SK-N-SH treated with all-trans-retinoic acid at 6 μM for 48 hours (cell line): ENCODE measurements around the gene SPATA20.

Source experiments
- ATAC-seq: fragments of 200-7000 bp; cut with Tn5 transposase; 3 replicates; pipeline ENCODE4 v1.9.1; 2020; ENCODE audit warnings: mild to moderate bottlenecking, moderate library complexity
- ARNTL ChIP-seq: fragments of 450-650 bp; formaldehyde crosslinking; IDR thresholded peaks from 2 replicates; pipeline ENCODE4 v1.5.0; 2020; ENCODE audit warnings: low read depth, mild to moderate bottlenecking, moderate library complexity, borderline replicate concordance
- BACH2 ChIP-seq: fragments of 250-450 bp; sonication (Bioruptor Pico); IDR thresholded peaks from 2 replicates; pipeline ENCODE4 v1.9.0; 2021; ENCODE audit warnings: mild to moderate bottlenecking, borderline replicate concordance
- CSDC2 ChIP-seq: fragments of 250-450 bp; sonication (Bioruptor Pico); IDR thresholded peaks from 2 replicates; pipeline ENCODE4 v1.5.0; 2020; ENCODE audit warnings: mild to moderate bottlenecking, moderate library complexity
- ESRRG ChIP-seq: fragments of 250-450 bp; sonication (Bioruptor Pico); IDR thresholded peaks from 2 replicates; pipeline ENCODE4 v1.6.1; 2021; ENCODE audit warnings: mild to moderate bottlenecking
- GLIS3 ChIP-seq: fragments of 250-450 bp; sonication (Bioruptor Pico); IDR thresholded peaks from 2 replicates; pipeline ENCODE4 v1.5.0; 2020; ENCODE audit warnings: mild to moderate bottlenecking, moderate library complexity
- ISL1 ChIP-seq: fragments of 250-450 bp; sonication (Bioruptor Pico); IDR thresholded peaks from 2 replicates; pipeline ENCODE4 v2.1.2; 2022; ENCODE audit warnings: mild to moderate bottlenecking, moderate library complexity
- OSR1 ChIP-seq: fragments of 250-450 bp; sonication (Bioruptor Pico); IDR thresholded peaks from 2 replicates; pipeline ENCODE4 v1.8.0; 2022; ENCODE audit warnings: moderate library complexity, mild to moderate bottlenecking, inconsistent platforms
- PPARA ChIP-seq: fragments of 250-450 bp; sonication (Bioruptor Pico); IDR thresholded peaks from 2 replicates; pipeline ENCODE4 v1.5.0; 2020; ENCODE audit warnings: mild to moderate bottlenecking, borderline replicate concordance
- RARB ChIP-seq: fragments of 250-450 bp; sonication (Bioruptor Pico); IDR thresholded peaks from 2 replicates; pipeline ENCODE4 v1.8.0; 2021; ENCODE audit warnings: mild to moderate bottlenecking, moderate library complexity
- SNAI2 ChIP-seq: fragments of 250-450 bp; sonication (Bioruptor Pico); IDR thresholded peaks from 2 replicates; pipeline ENCODE4 v1.5.0; 2020; ENCODE audit warnings: mild to moderate bottlenecking, moderate library complexity
- TCF4 ChIP-seq: fragments of 250-450 bp; sonication (Bioruptor Pico); IDR thresholded peaks from 2 replicates; pipeline ENCODE4 v1.8.0; 2021; ENCODE audit warnings: mild to moderate bottlenecking, moderate library complexity, borderline replicate concordance
- TOX ChIP-seq: fragments of 250-450 bp; sonication (Bioruptor Pico); IDR thresholded peaks from 2 replicates; pipeline ENCODE4 v1.8.0; 2021; ENCODE audit warnings: mild to moderate bottlenecking, moderate library complexity, borderline replicate concordance
- ZC3H10 ChIP-seq: fragments of 250-450 bp; sonication (Bioruptor Pico); IDR thresholded peaks from 2 replicates; pipeline ENCODE4 v1.5.1; 2021; ENCODE audit warnings: mild to moderate bottlenecking, moderate library complexity
- ZFP3 ChIP-seq: fragments of 250-450 bp; sonication (Bioruptor Pico); IDR thresholded peaks from 2 replicates; pipeline ENCODE4 v1.5.0; 2020; ENCODE audit warnings: mild to moderate bottlenecking, moderate library complexity
- ZFP30 ChIP-seq: fragments of 450-650 bp; formaldehyde crosslinking; IDR thresholded peaks from 2 replicates; pipeline ENCODE4 v1.5.0; 2022; ENCODE audit warnings: mild to moderate bottlenecking, moderate library complexity
- ZNF565 ChIP-seq: fragments of 450-650 bp; formaldehyde crosslinking; conservative IDR thresholded peaks from 2 replicates; pipeline ENCODE4 v1.5.0; 2020; ENCODE audit warnings: low read depth, mild to moderate bottlenecking, moderate library complexity
- ZNF70 ChIP-seq: fragments of 450-650 bp; formaldehyde crosslinking; IDR thresholded peaks from 2 replicates; pipeline ENCODE4 v1.5.0; 2020; ENCODE audit warnings: mild to moderate bottlenecking, moderate library complexity
- ZNF8 ChIP-seq: fragments of 450-650 bp; formaldehyde crosslinking; IDR thresholded peaks from 2 replicates; pipeline ENCODE4 v1.5.0; 2020; ENCODE audit warnings: mild to moderate bottlenecking, moderate library complexity
- TF ChIP-seq, protein P1 (sequence below): fragments of 250-450 bp; sonication (Bioruptor Pico); IDR thresholded peaks from 2 replicates; pipeline ENCODE4 v1.8.0; 2021; ENCODE audit warnings: low read depth, mild to moderate bottlenecking, moderate library complexity, borderline replicate concordance
- TF ChIP-seq, protein P2 (sequence below): fragments of 250-450 bp; sonication (Bioruptor Pico); IDR thresholded peaks from 2 replicates; pipeline ENCODE4 v1.5.1; 2020; ENCODE audit warnings: low read depth, mild to moderate bottlenecking, moderate library complexity
- TF ChIP-seq, protein P3 (sequence below): fragments of 250-450 bp; sonication (Bioruptor Pico); IDR thresholded peaks from 2 replicates; pipeline ENCODE4 v1.8.0; 2020; ENCODE audit warnings: mild to moderate bottlenecking, moderate library complexity, borderline replicate concordance
- TF ChIP-seq, protein P4 (sequence below): fragments of 250-450 bp; sonication (Bioruptor Pico); IDR thresholded peaks from 2 replicates; pipeline ENCODE4 v1.5.1; 2021; ENCODE audit warnings: mild to moderate bottlenecking, moderate library complexity
- TF ChIP-seq, protein P5 (sequence below): fragments of 250-450 bp; sonication (Bioruptor Pico); IDR thresholded peaks from 2 replicates; pipeline ENCODE4 v1.5.0; 2020; ENCODE audit warnings: mild to moderate bottlenecking, moderate library complexity

SPATA20 gene

DNA sequence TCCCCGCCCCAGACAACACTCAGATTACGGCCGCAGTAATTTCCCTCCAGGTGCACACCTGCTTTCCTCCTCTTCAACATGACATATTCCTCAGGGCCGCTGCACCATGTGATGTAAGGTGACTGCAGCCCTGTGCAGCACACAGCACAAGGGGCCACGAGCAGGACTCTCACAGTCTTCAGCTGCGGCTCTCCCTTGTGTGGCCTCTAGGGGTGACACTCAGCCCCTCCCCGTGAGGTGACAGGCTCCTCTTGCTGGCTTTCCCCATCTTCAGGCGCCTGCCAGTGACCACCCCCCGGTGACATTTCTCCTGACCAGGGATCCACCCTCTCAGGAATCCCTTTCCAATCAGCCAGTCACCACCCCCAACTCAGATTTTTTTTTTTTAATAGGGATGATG, 56.4 kb downstream of the SPATA20 start:
- peak; percentile 34 for ATAC-seq
- TF ChIP-seq ZNF8 (CRISPR knock-in tag) = no peak
- no peak for TF ChIP-seq ESRRG (CRISPR knock-in tag)
- no peak for TF ChIP-seq GLIS3 (CRISPR knock-in tag)
- TF ChIP-seq PPARA (CRISPR knock-in tag) = no peak
- TF ChIP-seq, protein P1, sequence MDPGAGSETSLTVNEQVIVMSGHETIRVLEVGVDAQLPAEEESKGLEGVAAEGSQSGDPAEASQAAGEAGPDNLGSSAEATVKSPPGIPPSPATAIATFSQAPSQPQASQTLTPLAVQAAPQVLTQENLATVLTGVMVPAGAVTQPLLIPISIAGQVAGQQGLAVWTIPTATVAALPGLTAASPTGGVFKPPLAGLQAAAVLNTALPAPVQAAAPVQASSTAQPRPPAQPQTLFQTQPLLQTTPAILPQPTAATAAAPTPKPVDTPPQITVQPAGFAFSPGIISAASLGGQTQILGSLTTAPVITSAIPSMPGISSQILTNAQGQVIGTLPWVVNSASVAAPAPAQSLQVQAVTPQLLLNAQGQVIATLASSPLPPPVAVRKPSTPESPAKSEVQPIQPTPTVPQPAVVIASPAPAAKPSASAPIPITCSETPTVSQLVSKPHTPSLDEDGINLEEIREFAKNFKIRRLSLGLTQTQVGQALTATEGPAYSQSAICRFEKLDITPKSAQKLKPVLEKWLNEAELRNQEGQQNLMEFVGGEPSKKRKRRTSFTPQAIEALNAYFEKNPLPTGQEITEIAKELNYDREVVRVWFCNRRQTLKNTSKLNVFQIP (CRISPR knock-in tag) = no peak
- TF ChIP-seq ZFP30 (CRISPR knock-in tag) = no peak
- no peak for TF ChIP-seq ISL1 (CRISPR knock-in tag)
- TF ChIP-seq BACH2 (CRISPR knock-in tag) = no peak
- TF ChIP-seq, protein P2, sequence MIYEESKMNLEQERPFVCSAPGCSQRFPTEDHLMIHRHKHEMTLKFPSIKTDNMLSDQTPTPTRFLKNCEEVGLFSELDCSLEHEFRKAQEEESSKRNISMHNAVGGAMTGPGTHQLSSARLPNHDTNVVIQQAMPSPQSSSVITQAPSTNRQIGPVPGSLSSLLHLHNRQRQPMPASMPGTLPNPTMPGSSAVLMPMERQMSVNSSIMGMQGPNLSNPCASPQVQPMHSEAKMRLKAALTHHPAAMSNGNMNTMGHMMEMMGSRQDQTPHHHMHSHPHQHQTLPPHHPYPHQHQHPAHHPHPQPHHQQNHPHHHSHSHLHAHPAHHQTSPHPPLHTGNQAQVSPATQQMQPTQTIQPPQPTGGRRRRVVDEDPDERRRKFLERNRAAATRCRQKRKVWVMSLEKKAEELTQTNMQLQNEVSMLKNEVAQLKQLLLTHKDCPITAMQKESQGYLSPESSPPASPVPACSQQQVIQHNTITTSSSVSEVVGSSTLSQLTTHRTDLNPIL (CRISPR knock-in tag) = no peak
- TF ChIP-seq, protein P3, sequence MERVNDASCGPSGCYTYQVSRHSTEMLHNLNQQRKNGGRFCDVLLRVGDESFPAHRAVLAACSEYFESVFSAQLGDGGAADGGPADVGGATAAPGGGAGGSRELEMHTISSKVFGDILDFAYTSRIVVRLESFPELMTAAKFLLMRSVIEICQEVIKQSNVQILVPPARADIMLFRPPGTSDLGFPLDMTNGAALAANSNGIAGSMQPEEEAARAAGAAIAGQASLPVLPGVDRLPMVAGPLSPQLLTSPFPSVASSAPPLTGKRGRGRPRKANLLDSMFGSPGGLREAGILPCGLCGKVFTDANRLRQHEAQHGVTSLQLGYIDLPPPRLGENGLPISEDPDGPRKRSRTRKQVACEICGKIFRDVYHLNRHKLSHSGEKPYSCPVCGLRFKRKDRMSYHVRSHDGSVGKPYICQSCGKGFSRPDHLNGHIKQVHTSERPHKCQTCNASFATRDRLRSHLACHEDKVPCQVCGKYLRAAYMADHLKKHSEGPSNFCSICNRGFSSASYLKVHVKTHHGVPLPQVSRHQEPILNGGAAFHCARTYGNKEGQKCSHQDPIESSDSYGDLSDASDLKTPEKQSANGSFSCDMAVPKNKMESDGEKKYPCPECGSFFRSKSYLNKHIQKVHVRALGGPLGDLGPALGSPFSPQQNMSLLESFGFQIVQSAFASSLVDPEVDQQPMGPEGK (CRISPR knock-in tag) = no peak
- TF ChIP-seq ARNTL (CRISPR knock-in tag) = no peak
- TF ChIP-seq RARB (CRISPR knock-in tag) = no peak
- no peak for TF ChIP-seq ZNF70 (CRISPR knock-in tag)

DNA sequence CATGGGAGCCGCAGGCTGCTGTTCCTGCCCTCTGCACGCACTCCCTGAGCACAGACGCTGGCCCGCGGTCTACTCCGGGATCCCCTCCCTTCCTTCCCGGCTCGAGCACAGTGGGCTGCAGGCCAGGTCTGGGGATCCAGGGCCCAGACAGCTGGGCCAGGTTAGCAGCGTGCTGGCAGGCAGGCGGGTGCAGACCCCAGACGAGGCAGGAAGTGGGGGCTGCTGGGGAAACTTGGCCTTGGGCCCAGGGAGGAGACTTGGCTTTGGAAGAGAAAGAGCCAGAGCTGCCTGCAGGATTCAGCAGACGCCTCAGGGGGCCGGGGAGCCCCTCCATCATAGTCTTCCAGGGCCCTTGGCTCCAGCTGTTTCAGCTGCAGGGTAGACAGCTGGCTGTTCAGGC, 57.5 kb downstream of the SPATA20 start:
- ATAC-seq = peak; percentile 87
- TF ChIP-seq PPARA (CRISPR knock-in tag) = no peak
- TF ChIP-seq ARNTL (CRISPR knock-in tag) = no peak
- TF ChIP-seq, protein P4, sequence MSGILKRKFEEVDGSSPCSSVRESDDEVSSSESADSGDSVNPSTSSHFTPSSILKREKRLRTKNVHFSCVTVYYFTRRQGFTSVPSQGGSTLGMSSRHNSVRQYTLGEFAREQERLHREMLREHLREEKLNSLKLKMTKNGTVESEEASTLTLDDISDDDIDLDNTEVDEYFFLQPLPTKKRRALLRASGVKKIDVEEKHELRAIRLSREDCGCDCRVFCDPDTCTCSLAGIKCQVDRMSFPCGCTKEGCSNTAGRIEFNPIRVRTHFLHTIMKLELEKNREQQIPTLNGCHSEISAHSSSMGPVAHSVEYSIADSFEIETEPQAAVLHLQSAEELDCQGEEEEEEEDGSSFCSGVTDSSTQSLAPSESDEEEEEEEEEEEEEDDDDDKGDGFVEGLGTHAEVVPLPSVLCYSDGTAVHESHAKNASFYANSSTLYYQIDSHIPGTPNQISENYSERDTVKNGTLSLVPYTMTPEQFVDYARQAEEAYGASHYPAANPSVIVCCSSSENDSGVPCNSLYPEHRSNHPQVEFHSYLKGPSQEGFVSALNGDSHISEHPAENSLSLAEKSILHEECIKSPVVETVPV (CRISPR knock-in tag) = no peak
- TF ChIP-seq ZFP3 (CRISPR knock-in tag) = no peak
- no peak for TF ChIP-seq ZNF8 (CRISPR knock-in tag)
- TF ChIP-seq, protein P5, sequence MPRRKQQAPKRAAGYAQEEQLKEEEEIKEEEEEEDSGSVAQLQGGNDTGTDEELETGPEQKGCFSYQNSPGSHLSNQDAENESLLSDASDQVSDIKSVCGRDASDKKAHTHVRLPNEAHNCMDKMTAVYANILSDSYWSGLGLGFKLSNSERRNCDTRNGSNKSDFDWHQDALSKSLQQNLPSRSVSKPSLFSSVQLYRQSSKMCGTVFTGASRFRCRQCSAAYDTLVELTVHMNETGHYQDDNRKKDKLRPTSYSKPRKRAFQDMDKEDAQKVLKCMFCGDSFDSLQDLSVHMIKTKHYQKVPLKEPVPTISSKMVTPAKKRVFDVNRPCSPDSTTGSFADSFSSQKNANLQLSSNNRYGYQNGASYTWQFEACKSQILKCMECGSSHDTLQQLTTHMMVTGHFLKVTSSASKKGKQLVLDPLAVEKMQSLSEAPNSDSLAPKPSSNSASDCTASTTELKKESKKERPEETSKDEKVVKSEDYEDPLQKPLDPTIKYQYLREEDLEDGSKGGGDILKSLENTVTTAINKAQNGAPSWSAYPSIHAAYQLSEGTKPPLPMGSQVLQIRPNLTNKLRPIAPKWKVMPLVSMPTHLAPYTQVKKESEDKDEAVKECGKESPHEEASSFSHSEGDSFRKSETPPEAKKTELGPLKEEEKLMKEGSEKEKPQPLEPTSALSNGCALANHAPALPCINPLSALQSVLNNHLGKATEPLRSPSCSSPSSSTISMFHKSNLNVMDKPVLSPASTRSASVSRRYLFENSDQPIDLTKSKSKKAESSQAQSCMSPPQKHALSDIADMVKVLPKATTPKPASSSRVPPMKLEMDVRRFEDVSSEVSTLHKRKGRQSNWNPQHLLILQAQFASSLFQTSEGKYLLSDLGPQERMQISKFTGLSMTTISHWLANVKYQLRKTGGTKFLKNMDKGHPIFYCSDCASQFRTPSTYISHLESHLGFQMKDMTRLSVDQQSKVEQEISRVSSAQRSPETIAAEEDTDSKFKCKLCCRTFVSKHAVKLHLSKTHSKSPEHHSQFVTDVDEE (CRISPR knock-in tag) = peak; percentile 88
- TF ChIP-seq CSDC2 (CRISPR knock-in tag) = no peak
- no peak for TF ChIP-seq ZFP30 (CRISPR knock-in tag)
- TF ChIP-seq, protein P1 (CRISPR knock-in tag) = no peak
- TF ChIP-seq, protein P3 (CRISPR knock-in tag) = peak; percentile 75; the same call in 1 of the 2 replicates
- no peak for TF ChIP-seq TOX (CRISPR knock-in tag)
- TF ChIP-seq ZNF70 (CRISPR knock-in tag) = peak; percentile 94
- peak; percentile 89 for TF ChIP-seq TCF4 (CRISPR knock-in tag)
- TF ChIP-seq ESRRG (CRISPR knock-in tag) = no peak
- no peak for TF ChIP-seq GLIS3 (CRISPR knock-in tag)
- no peak for TF ChIP-seq ZNF565 (CRISPR knock-in tag)
- no peak for TF ChIP-seq BACH2 (CRISPR knock-in tag)
- no peak for TF ChIP-seq SNAI2 (CRISPR knock-in tag)
- TF ChIP-seq RARB (CRISPR knock-in tag) = no peak
- TF ChIP-seq ZC3H10 (CRISPR knock-in tag) = no peak
- TF ChIP-seq ISL1 (CRISPR knock-in tag) = no peak
- TF ChIP-seq, protein P2 (CRISPR knock-in tag) = no peak
- no peak for TF ChIP-seq OSR1
